HepG2 (cell line): Measurements from ENCODE around the gene FYB2. TPM values are rescaled to one million over a fixed set of nuclear protein-coding genes. Genes with fewer than 3 reads are reported as not detected.

Experiments used
- ATAC-seq: fragments of 200-7000 bp; cut with Tn5 transposase; 3 replicates; pipeline ENCODE4 v1.9.1; 2020; ENCODE audit warnings: mild to moderate bottlenecking, moderate library complexity
- BruUV-seq: library from RNA; stranded (reverse); fragments of 400-500 nt; replicated peaks from 2 replicates; lab custom pipeline; 2021; lab: Mats Ljungman, UMichigan
- CTCF ChIA-PET: fragments of 300-600 bp; formaldehyde crosslinking; extraction: SDS; loops from one replicate; lab custom pipeline; 2021; ENCODE audit warnings: low total read pairs, inconsistent platforms, low intra/inter-chr PET ratio; lab: Yijun Ruan, JAX
- POLR2A ChIA-PET: fragments of 350-600 bp; sonication (Branson Sonifier 250); formaldehyde crosslinking; loops from one replicate; lab custom pipeline; 2020; ENCODE audit warnings: antibody characterized with exemption, inconsistent platforms; lab: Yijun Ruan, JAX
- DNase-seq: peaks from one replicate; pipeline ENCODE4 v3.0.0-alpha.2; 2015; ENCODE audit warnings: low spot score
- FAIRE-seq: peaks from 3 replicates; lab custom pipeline; 2011; peaks lifted over from hg19 to GRCh38; lab: Jason Lieb, UNC
- H2AFZ ChIP-seq: one replicate; pipeline ENCODE4 v1.6.1; 2011; ENCODE audit warnings: low read length, inconsistent platforms
- H3K27ac ChIP-seq: fragments of 300-600 bp; 3 replicates; pipeline ENCODE4 v1.8.0; 2011; ENCODE audit warnings: mixed run types, mild to moderate bottlenecking, mixed read lengths, low read length, inconsistent platforms; ENCODE audit not compliant: insufficient read depth; ENCODE audit errors: extremely low read length
- H3K27me3 ChIP-seq, 2 experiments: fragments of 200-600 bp in 1 of 2; 2 replicates in 1 of 2; 3 replicates in 1 of 2; pipeline versions ENCODE4 v1.6.0 to v1.8.0; 2011; ENCODE audit warnings: low read length in 2 of 2, mild to moderate bottlenecking in 2 of 2, moderate library complexity in 2 of 2, inconsistent platforms in 1 of 2; ENCODE audit not compliant: insufficient read depth in 2 of 2, control insufficient read depth in 1 of 2
- H3K36me3 ChIP-seq, 2 experiments: fragments of 200-600 bp in 1 of 2; replicated peaks in 1 of 2; 2 replicates in 1 of 2; 3 replicates in 1 of 2; pipeline versions ENCODE4 v1.5.1 to v1.8.0; 2011; ENCODE audit warnings: low read length in 2 of 2, inconsistent platforms in 1 of 2; ENCODE audit not compliant: insufficient read depth in 2 of 2, control insufficient read depth in 1 of 2
- H3K4me1 ChIP-seq: 2 replicates; pipeline ENCODE4 v1.5.1; 2012; ENCODE audit warnings: low read length, inconsistent platforms; ENCODE audit not compliant: insufficient read depth
- H3K4me2 ChIP-seq: 2 replicates; pipeline ENCODE4 v1.6.0; 2011; ENCODE audit warnings: low read depth, low read length, inconsistent platforms
- H3K4me3 ChIP-seq, 3 experiments: fragments of 200-600 bp in 1 of 3; sonication (generic), shearing (Covaris generic) in 1 of 3; replicated peaks in 1 of 3; 2 replicates each; pipeline ENCODE4 v1.5.1; 2011 to 2016; ENCODE audit warnings: low read length in 3 of 3, inconsistent platforms in 2 of 3, low read depth in 2 of 3, mild to moderate bottlenecking in 2 of 3, control low read depth in 1 of 3, mixed read lengths in 1 of 3; ENCODE audit not compliant: insufficient read depth in 1 of 3
- H3K79me2 ChIP-seq: one replicate; pipeline ENCODE4 v1.6.1; 2011; ENCODE audit warnings: low read length, inconsistent platforms; ENCODE audit not compliant: insufficient read depth
- H3K9ac ChIP-seq: 2 replicates; pipeline ENCODE4 v1.6.0; 2011; ENCODE audit warnings: mild to moderate bottlenecking, low read depth, low read length, inconsistent platforms; ENCODE audit not compliant: insufficient read depth
- H3K9me3 ChIP-seq: 2 replicates; pipeline ENCODE4 v1.5.1; 2012; ENCODE audit warnings: mild to moderate bottlenecking, low read length
- H4K20me1 ChIP-seq: 2 replicates; pipeline ENCODE4 v1.6.0; 2011; ENCODE audit warnings: inconsistent platforms, mild to moderate bottlenecking, low read length, moderate library complexity; ENCODE audit not compliant: insufficient read depth
- HDAC1 ChIP-seq: sonication (generic); formaldehyde crosslinking; IDR thresholded peaks from 2 replicates; pipeline ENCODE4 v1.5.1; 2020; ENCODE audit warnings: mild to moderate bottlenecking, missing genetic modification reagents
- MYNN ChIP-seq: sonication (generic); formaldehyde crosslinking; IDR thresholded peaks from 2 replicates; pipeline ENCODE4 v1.4.0; 2020; ENCODE audit warnings: mild to moderate bottlenecking, low read depth, missing genetic modification reagents
- PREB ChIP-seq: sonication (generic); formaldehyde crosslinking; IDR thresholded peaks from 2 replicates; pipeline ENCODE4 v1.4.0; 2020; ENCODE audit warnings: missing genetic modification reagents
- SP4 ChIP-seq: sonication (generic); formaldehyde crosslinking; IDR thresholded peaks from 2 replicates; pipeline ENCODE4 v1.8.1; 2023; ENCODE audit warnings: mild to moderate bottlenecking, missing genetic modification reagents
- STAT6 ChIP-seq: sonication (generic); formaldehyde crosslinking; IDR thresholded peaks from 2 replicates; pipeline ENCODE4 v1.4.0; 2020; ENCODE audit warnings: missing genetic modification reagents, mild to moderate bottlenecking, borderline replicate concordance
- TOE1 ChIP-seq: sonication (generic); formaldehyde crosslinking; IDR thresholded peaks from 2 replicates; pipeline ENCODE4 v1.4.0; 2020; ENCODE audit warnings: mild to moderate bottlenecking, missing genetic modification reagents
- TSC22D2 ChIP-seq: sonication (generic); formaldehyde crosslinking; IDR thresholded peaks from 2 replicates; pipeline ENCODE4 v1.5.1; 2020; ENCODE audit warnings: missing genetic modification reagents, mild to moderate bottlenecking, borderline replicate concordance
- WGBS: methylation state at CpG from one replicate; pipeline ENCODE4 v1.1.6; 2017; ENCODE audit warnings: low lambda C conversion rate; 5-methylcytosine and 5-hydroxymethylcytosine counted together
- in situ Hi-C: cut with HindIII; loops from 2 replicates; pipeline ENCODE4 v1.10.0; 2017; ENCODE audit warnings: low pct_unique_long_range_greater_than_20kb; ENCODE audit not compliant: extremely low pct_ligation_motif_present
- intact Hi-C: fragments of 100-400 bp; cut with micrococcal nuclease; formaldehyde crosslinking; loops from one replicate; pipeline ENCODE4 v1.10.0; 2022; ENCODE audit not compliant: unreplicated experiment
- polyA plus RNA-seq, 8 experiments: library from polyadenylated mRNA; depleted of rRNA in 3 of 8; stranded (reverse) in 7 of 8; unstranded in 1 of 8; fragments of >200 nt; fragmentation: Illumina TruSeq in 4 of 8; extraction: Trizol in 4 of 8; gene quantifications; 2 replicates each; pipeline versions ENCODE4 v1.2.1 to v1.2.3, GENCODE V29; 2011 to 2016; ENCODE audit warnings: low read depth in 4 of 8, missing spikeins in 1 of 8, mixed read lengths in 1 of 8; ENCODE audit not compliant: insufficient read depth in 1 of 8
- total RNA-seq, 5 experiments: library from RNA; depleted of rRNA; stranded (reverse); fragments of >200 nt; fragmentation: Illumina TruSeq; extraction: Trizol; gene quantifications; 2 replicates each; pipeline ENCODE4 v1.2.3, GENCODE V29; 2016; ENCODE audit warnings: low read depth in 1 of 5

The FYB2 gene
- total and polyA plus RNA-seq, 2 of the 13 experiments (the other 11 are each of a cell fraction or from before 2014, with no cell fraction given), result 1.2 to 2.7 TPM

- no peaks in the 10 kb centered on the region for H3K79me2 ChIP-seq
- no peak for ATAC-seq
- WGBS, result 98% methylated on average over 1 of the region's 1 CpG
- H2AFZ ChIP-seq, result no peak overlapping the region
- H3K27ac ChIP-seq, result no peak overlapping the region
- no peaks in the 10 kb centered on the region for H3K27me3 ChIP-seq
- FAIRE-seq, result no peak
- no peak overlapping the region for H3K4me2 ChIP-seq
- no peak for TF ChIP-seq TSC22D2 (CRISPR knock-in tag)
- no peak for TF ChIP-seq SP4 (CRISPR knock-in tag)
- no peak for TF ChIP-seq HDAC1
- no peak for TF ChIP-seq MYNN (CRISPR knock-in tag)
- TF ChIP-seq PREB (CRISPR knock-in tag), result no peak
- TF ChIP-seq TOE1 (CRISPR knock-in tag), result no peak
- DNase-seq, result no peak
- ChIA-PET POLR2A (no interaction called here), CTCF (no interaction called here)
- H3K4me3 ChIP-seq, result no peak overlapping the region
- intact Hi-C loops (no loop called here), in situ Hi-C loops (no loop called here)
- H3K9ac ChIP-seq, result no peak overlapping the region
- no peaks in the 10 kb centered on the region for H4K20me1 ChIP-seq
- no peaks in the 10 kb centered on the region for H3K4me1 ChIP-seq
- no peaks in the 10 kb centered on the region for H3K9me3 ChIP-seq
- BruUV-seq, result no TSS peak
- H3K36me3 ChIP-seq, result peaks cover 0 to 4% of the 10 kb centered on the region in 2 experiments; a peak in 3 of 5 replicates
Observed at GRCh38 chr1:56713112-56713511, 106.1 kb downstream of the FYB2 start.

- Histone ChIP-seq H3K79me2 (no peaks in the 10 kb centered on the region), H4K20me1 (no peaks in the 10 kb centered on the region), H3K27me3 (no peaks in the 10 kb centered on the region), H3K9ac (no peak overlapping the region), H2AFZ (no peak overlapping the region), H3K4me1 (no peaks in the 10 kb centered on the region), H3K36me3 (peaks cover 0 to 13% of the 10 kb centered on the region in 2 experiments), H3K4me3 (no peak overlapping the region), H3K27ac (no peak overlapping the region), H3K4me2 (no peak overlapping the region), H3K9me3 (no peaks in the 10 kb centered on the region)
- no peak for FAIRE-seq
- ATAC-seq, result no peak
- WGBS, result 95% methylated on average over 1 of the region's 1 CpG
- BruUV-seq, result no TSS peak
- intact Hi-C loops, result no loop called here
- TF ChIP-seq STAT6, result no peak
- ChIA-PET CTCF (no interaction called here), POLR2A (no interaction called here)
- no peak for DNase-seq
- in situ Hi-C loops, result no loop called here
Observed at GRCh38 chr1:56712150-56712549, 107.1 kb downstream of the FYB2 start.
